ENCODE measurements around the gene C6orf89.

C6orf89 gene

DNA sequence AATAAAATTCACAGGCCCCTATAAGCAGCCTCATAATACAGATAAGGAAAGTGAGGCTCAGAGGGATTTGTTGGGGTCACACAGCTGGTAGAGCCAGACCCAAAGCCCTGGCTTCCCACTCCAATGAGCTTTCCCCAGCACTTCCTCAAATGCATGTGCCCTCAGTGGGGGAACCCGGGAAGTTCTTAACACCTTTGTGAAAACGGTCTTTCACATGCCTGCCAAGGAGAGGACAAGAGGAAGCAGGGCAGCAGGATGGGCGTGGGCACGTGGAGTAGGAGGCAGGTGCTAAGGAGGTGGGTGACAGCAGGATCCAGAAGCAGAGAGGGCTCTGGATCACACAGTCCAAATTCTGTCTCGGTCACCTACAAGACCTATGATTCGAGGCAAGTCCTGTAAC lies 69.4 kb downstream of the C6orf89 start:
- TF ChIP-seq, protein P1, sequence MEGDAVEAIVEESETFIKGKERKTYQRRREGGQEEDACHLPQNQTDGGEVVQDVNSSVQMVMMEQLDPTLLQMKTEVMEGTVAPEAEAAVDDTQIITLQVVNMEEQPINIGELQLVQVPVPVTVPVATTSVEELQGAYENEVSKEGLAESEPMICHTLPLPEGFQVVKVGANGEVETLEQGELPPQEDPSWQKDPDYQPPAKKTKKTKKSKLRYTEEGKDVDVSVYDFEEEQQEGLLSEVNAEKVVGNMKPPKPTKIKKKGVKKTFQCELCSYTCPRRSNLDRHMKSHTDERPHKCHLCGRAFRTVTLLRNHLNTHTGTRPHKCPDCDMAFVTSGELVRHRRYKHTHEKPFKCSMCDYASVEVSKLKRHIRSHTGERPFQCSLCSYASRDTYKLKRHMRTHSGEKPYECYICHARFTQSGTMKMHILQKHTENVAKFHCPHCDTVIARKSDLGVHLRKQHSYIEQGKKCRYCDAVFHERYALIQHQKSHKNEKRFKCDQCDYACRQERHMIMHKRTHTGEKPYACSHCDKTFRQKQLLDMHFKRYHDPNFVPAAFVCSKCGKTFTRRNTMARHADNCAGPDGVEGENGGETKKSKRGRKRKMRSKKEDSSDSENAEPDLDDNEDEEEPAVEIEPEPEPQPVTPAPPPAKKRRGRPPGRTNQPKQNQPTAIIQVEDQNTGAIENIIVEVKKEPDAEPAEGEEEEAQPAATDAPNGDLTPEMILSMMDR (IDR thresholded peaks at IDR 0.05): no peak
- no peak overlapping the region for H2AFZ ChIP-seq
- H3K36me3 ChIP-seq (ENCODE audit: control insufficient read depth, insufficient read depth, low read length): no peaks in the 10 kb centered on the region
- H3K79me2 ChIP-seq: no peaks in the 10 kb centered on the region
- no peak overlapping the region for H3K9ac ChIP-seq
- H3K4me1 ChIP-seq: no peaks in the 10 kb centered on the region
- H3K4me2 ChIP-seq (ENCODE audit: low read length): no peak overlapping the region
- no peak overlapping the region for H3K27ac ChIP-seq
- H3K9me3 ChIP-seq (ENCODE audit: control insufficient read depth, low read length): no peaks in the 10 kb centered on the region
- H3K27me3 ChIP-seq (ENCODE audit: control insufficient read depth, insufficient read depth, low read length): no peaks in the 10 kb centered on the region
- no peak overlapping the region for H3K4me3 ChIP-seq (ENCODE audit: low read depth, low read length)

DNA sequence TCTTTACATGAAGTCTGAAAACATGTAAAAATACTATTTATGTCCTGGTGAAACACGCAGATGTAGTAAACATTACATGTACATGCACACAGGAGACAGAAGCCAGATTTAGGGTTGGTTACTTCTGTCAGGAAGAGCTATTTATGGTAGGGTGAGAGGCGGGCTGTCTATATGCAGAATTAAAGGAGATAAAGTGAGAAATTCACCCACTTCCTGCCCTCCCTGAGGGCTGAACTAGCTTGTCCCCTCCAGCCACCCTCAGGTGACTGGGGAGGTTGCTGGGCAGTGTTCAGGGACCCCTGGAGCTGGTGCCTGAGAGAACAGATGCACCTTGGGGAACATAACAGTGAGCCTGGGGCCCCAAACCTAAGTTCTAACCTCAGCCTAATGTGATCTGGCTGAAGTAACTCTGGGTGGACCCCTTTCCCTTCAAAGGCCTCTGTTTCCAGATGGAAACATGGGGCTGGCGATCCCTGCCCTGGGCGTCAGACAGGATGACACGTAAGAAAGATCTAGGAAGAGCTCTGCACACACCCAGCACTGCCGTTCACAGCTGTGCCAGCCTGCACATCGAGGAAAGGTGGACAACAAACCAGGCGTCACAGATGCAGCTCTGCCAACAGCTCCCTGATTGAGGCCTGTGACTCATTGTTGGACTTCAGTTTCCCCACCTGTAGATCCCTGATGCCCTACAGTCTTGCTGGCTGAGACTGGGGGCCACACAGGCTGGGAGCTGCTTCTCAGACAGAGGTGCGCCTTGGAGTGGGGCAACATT lies 70.1 kb downstream of the C6orf89 start:
- Histone ChIP-seq H3K4me2 (ENCODE audit: low read length) (no peak overlapping the region), H2AFZ (peak overlapping the region; percentile 17), H3K27ac (no peak overlapping the region), H3K36me3 (ENCODE audit: control insufficient read depth, insufficient read depth, low read length) (no peaks in the 10 kb centered on the region), H3K9me3 (ENCODE audit: control insufficient read depth, low read length) (no peaks in the 10 kb centered on the region), H3K9ac (no peak overlapping the region), H3K27me3 (ENCODE audit: control insufficient read depth, insufficient read depth, low read length) (no peaks in the 10 kb centered on the region), H3K79me2 (no peaks in the 10 kb centered on the region), H3K4me3 (ENCODE audit: low read depth, low read length) (no peak overlapping the region), H3K4me1 (no peaks in the 10 kb centered on the region)
- TF ChIP-seq, protein P1 (IDR thresholded peaks at IDR 0.05): no peak

DNA sequence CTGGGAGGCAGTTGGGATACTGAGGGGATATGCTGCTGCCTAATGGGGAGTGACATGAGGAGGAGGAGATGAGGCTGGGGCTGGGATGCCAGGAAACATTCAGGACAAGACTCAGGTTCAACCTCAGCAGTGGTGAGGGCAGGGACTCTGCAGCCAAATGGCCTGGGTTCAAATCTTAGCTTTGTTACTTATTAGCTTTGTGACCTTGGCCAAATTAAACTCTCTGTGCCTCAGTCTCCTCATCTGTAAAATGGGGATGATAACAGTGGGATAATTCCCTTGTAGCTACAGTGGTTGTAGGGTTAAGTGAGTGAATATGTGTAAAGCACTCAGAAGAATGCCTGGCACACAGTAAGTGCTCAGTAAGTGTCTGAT lies 70.7 kb downstream of the C6orf89 start:
- Histone ChIP-seq H3K4me3 (ENCODE audit: low read depth, low read length) (no peak overlapping the region), H3K9ac (no peak overlapping the region), H2AFZ (no peak overlapping the region), H3K36me3 (ENCODE audit: control insufficient read depth, insufficient read depth, low read length) (no peaks in the 10 kb centered on the region), H3K79me2 (no peaks in the 10 kb centered on the region), H3K4me2 (ENCODE audit: low read length) (no peak overlapping the region), H3K27ac (no peak overlapping the region), H3K4me1 (no peaks in the 10 kb centered on the region), H3K27me3 (ENCODE audit: control insufficient read depth, insufficient read depth, low read length) (no peaks in the 10 kb centered on the region), H3K9me3 (ENCODE audit: control insufficient read depth, low read length) (no peaks in the 10 kb centered on the region)
- TF ChIP-seq, protein P1 (IDR thresholded peaks at IDR 0.05): no peak

DNA sequence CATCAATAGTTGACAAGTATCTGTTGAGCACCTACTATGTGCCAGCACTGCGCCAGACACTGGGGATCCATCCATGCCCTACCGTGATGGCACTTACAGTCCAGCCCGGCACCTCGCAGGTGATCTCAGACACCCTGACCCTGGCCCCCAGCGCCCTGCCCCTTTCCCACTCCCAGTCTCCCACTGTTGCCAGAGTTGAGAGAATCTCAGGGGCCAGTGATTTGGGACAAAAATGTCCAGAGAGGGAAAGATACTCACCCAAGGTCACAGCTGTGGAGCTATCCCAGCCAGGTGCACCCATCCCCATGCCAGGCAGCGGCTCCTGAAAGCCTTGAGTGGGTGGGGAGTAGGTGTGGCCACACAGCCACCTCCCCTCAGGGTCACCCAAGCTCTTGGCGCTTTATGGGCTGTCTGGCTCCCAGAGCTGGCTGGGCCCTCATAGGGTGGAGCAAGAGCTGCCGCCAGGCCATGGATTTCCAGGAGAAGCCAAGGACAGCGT lies 72.1 kb downstream of the C6orf89 start:
- H3K79me2 ChIP-seq: no peaks in the 10 kb centered on the region
- H3K9me3 ChIP-seq (ENCODE audit: control insufficient read depth, low read length): no peaks in the 10 kb centered on the region
- H3K27ac ChIP-seq: no peak overlapping the region
- no peaks in the 10 kb centered on the region for H3K36me3 ChIP-seq (ENCODE audit: control insufficient read depth, insufficient read depth, low read length)
- H3K4me2 ChIP-seq (ENCODE audit: low read length): no peak overlapping the region
- H3K9ac ChIP-seq: no peak overlapping the region
- TF ChIP-seq, protein P1 (IDR thresholded peaks at IDR 0.05): no peak
- H2AFZ ChIP-seq: no peak overlapping the region
- no peak overlapping the region for H3K4me3 ChIP-seq (ENCODE audit: low read depth, low read length)
- H3K27me3 ChIP-seq (ENCODE audit: control insufficient read depth, insufficient read depth, low read length): no peaks in the 10 kb centered on the region
- no peaks in the 10 kb centered on the region for H3K4me1 ChIP-seq
